Neural cell (in vitro differentiated cells): ENCODE measurements around the gene ANKS1A.

Experiments used
- EP300 ChIP-seq: fragments of 450-650 bp; conservative IDR thresholded peaks from 2 replicates; pipeline ENCODE4 v1.6.1; 2014; ENCODE audit warnings: antibody characterized with exemption, mild to moderate bottlenecking, moderate library complexity; ENCODE audit not compliant: poor library complexity, severe bottlenecking
- EZH2 ChIP-seq: fragments of 200-600, 300-800 bp; shearing (Covaris generic), sonication (generic); IDR thresholded peaks from 2 replicates; pipeline ENCODE4 v1.6.1; 2014; ENCODE audit warnings: antibody characterized with exemption, low read length, borderline replicate concordance, mild to moderate bottlenecking; ENCODE audit not compliant: insufficient read depth, poor library complexity, severe bottlenecking
- MXI1 ChIP-seq: fragments of 450-650 bp; conservative IDR thresholded peaks from 2 replicates; pipeline ENCODE4 v1.6.1; 2014; ENCODE audit warnings: antibody characterized with exemption, mild to moderate bottlenecking; ENCODE audit not compliant: poor library complexity, severe bottlenecking
- POLR2AphosphoS5 ChIP-seq: IDR thresholded peaks from 2 replicates; pipeline ENCODE4 v1.6.1; 2012
- RAD21 ChIP-seq: fragments of 450-650 bp; conservative IDR thresholded peaks from 2 replicates; pipeline ENCODE4 v1.6.1; 2014; ENCODE audit warnings: antibody characterized with exemption, mild to moderate bottlenecking, moderate library complexity
- SMC3 ChIP-seq: fragments of 450-650 bp; conservative IDR thresholded peaks from 2 replicates; pipeline ENCODE4 v1.6.1; 2014; ENCODE audit warnings: antibody characterized with exemption, mild to moderate bottlenecking, moderate library complexity; ENCODE audit not compliant: poor library complexity
- TAF1 ChIP-seq: IDR thresholded peaks from 2 replicates; pipeline ENCODE4 v1.6.1; 2012; ENCODE audit warnings: low read depth
- TF ChIP-seq, protein P1 (sequence below): fragments of 450-650 bp; IDR thresholded peaks from 2 replicates; pipeline ENCODE4 v1.5.1; 2014; ENCODE audit warnings: antibody characterized with exemption, mild to moderate bottlenecking, moderate library complexity; ENCODE audit not compliant: poor library complexity, severe bottlenecking
- TF ChIP-seq, protein P2 (sequence below): IDR thresholded peaks from 2 replicates; pipeline ENCODE4 v1.6.1; 2012; ENCODE audit warnings: borderline replicate concordance

- TF ChIP-seq POLR2AphosphoS5 (no peak), EZH2 (no peak), RAD21 (no peak), EP300 (no peak), SMC3 (no peak), TAF1 (no peak), MXI1 (no peak)
- TF ChIP-seq, protein P1, sequence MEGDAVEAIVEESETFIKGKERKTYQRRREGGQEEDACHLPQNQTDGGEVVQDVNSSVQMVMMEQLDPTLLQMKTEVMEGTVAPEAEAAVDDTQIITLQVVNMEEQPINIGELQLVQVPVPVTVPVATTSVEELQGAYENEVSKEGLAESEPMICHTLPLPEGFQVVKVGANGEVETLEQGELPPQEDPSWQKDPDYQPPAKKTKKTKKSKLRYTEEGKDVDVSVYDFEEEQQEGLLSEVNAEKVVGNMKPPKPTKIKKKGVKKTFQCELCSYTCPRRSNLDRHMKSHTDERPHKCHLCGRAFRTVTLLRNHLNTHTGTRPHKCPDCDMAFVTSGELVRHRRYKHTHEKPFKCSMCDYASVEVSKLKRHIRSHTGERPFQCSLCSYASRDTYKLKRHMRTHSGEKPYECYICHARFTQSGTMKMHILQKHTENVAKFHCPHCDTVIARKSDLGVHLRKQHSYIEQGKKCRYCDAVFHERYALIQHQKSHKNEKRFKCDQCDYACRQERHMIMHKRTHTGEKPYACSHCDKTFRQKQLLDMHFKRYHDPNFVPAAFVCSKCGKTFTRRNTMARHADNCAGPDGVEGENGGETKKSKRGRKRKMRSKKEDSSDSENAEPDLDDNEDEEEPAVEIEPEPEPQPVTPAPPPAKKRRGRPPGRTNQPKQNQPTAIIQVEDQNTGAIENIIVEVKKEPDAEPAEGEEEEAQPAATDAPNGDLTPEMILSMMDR = no peak
- TF ChIP-seq, protein P2, sequence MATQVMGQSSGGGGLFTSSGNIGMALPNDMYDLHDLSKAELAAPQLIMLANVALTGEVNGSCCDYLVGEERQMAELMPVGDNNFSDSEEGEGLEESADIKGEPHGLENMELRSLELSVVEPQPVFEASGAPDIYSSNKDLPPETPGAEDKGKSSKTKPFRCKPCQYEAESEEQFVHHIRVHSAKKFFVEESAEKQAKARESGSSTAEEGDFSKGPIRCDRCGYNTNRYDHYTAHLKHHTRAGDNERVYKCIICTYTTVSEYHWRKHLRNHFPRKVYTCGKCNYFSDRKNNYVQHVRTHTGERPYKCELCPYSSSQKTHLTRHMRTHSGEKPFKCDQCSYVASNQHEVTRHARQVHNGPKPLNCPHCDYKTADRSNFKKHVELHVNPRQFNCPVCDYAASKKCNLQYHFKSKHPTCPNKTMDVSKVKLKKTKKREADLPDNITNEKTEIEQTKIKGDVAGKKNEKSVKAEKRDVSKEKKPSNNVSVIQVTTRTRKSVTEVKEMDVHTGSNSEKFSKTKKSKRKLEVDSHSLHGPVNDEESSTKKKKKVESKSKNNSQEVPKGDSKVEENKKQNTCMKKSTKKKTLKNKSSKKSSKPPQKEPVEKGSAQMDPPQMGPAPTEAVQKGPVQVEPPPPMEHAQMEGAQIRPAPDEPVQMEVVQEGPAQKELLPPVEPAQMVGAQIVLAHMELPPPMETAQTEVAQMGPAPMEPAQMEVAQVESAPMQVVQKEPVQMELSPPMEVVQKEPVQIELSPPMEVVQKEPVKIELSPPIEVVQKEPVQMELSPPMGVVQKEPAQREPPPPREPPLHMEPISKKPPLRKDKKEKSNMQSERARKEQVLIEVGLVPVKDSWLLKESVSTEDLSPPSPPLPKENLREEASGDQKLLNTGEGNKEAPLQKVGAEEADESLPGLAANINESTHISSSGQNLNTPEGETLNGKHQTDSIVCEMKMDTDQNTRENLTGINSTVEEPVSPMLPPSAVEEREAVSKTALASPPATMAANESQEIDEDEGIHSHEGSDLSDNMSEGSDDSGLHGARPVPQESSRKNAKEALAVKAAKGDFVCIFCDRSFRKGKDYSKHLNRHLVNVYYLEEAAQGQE = no peak
These were observed 25.0 kb upstream of the ANKS1A start for GRCh38 chr6:34864007-34864406.
